Measurements from ENCODE around the gene BOK. TPM values are rescaled to one million over a fixed set of nuclear protein-coding genes. Genes with fewer than 3 reads are reported as not detected.

The BOK gene
- polyA plus RNA-seq, 3 donors, result 0.05 TPM; not detected in 2

- H3K27me3 ChIP-seq (ENCODE audit: control insufficient read depth in 2 of 2, insufficient read depth in 2 of 2, low read length in 2 of 2), result no peaks in the 10 kb centered on the region
- H3K36me3 ChIP-seq (replicated peaks in 1 of 2; ENCODE audit: control insufficient read depth in 1 of 2, insufficient read depth in 2 of 2, low read length in 2 of 2), result no peaks in the 10 kb centered on the region
- H3K4me2 ChIP-seq (replicated peaks; ENCODE audit: extremely low read depth, low read length, poor library complexity, severe bottlenecking), result no peak overlapping the region
- H3K27ac ChIP-seq (ENCODE audit: low read depth in 1 of 2, low read length in 2 of 2), result no peak overlapping the region
- peaks cover 12 to 28% (median 20%) of the 10 kb centered on the region in 3 donors for H3K27me3 Mint-ChIP-seq (ENCODE audit: low read depth in 3 of 3)
- 98% methylated on average over 6 of the region's 6 CpGs for WGBS (ENCODE audit: insufficient coverage)
- intact Hi-C loops (cut with micrococcal nuclease), result no loop called here
- no peak overlapping the region for H3K27ac Mint-ChIP-seq
- peaks cover 1% of the 10 kb centered on the region for H3K4me1 Mint-ChIP-seq
- no peaks in the 10 kb centered on the region for H3K79me2 ChIP-seq (ENCODE audit: insufficient read depth, low read length)
- no peaks in the 10 kb centered on the region for H3K9me3 ChIP-seq (replicated peaks in 1 of 2; ENCODE audit: control insufficient read depth in 1 of 2, insufficient read depth in 1 of 2, low read length in 2 of 2)
- no peak overlapping the region for H2AFZ ChIP-seq (ENCODE audit: insufficient read depth, low read depth, low read length, poor library complexity, severe bottlenecking)
- H3K4me1 ChIP-seq (ENCODE audit: control insufficient read depth in 1 of 2, insufficient read depth in 2 of 2, low read length in 2 of 2), result no peaks in the 10 kb centered on the region
- DNase-seq, result no peak
- H3K36me3 Mint-ChIP-seq, result no peaks in the 10 kb centered on the region
- H3K9ac ChIP-seq (ENCODE audit: insufficient read depth, low read length, poor library complexity, severe bottlenecking), result no peak overlapping the region
- no peak overlapping the region for H3K4me3 ChIP-seq (replicated peaks in 1 of 3; ENCODE audit: low read depth in 2 of 3, low read length in 3 of 3)
- no peak for TF ChIP-seq CTCF (IDR thresholded peaks at IDR 0.05)
- no peaks in the 10 kb centered on the region for H4K20me1 ChIP-seq (ENCODE audit: insufficient read depth, low read length)
- H3K4me3 Mint-ChIP-seq, result peak overlapping the region in 1 of 2 donors; percentile 4
- peaks cover 0 to 8% (median 0%) of the 10 kb centered on the region in 7 donors for H3K9me3 Mint-ChIP-seq
These were observed 41.2 kb upstream of the BOK start for GRCh38 chr2:241517297-241517696.

DNA sequence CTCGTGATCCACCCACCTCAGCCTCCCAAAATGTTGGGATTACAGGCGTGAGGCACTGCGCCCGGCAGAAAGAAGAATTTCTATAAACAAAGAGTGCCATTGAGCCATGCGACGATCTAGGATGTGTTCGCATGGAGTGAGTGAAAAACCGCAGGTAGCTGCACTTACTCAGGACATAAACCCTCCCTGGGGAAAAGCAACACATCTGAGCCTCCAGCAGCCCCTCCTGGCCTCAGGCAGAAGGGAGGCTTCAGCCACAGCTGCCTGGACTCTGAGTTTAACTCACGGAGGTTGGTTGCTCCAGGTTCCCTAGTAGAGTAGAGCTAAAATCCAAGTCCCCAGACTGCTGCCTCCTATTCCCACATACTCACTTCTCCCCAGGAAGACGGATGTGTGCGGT, 38.9 kb upstream of the BOK start:
- no peak for DNase-seq
- WGBS (ENCODE audit: insufficient coverage), result 86% methylated on average over 5 of the region's 11 CpGs
- no peak overlapping the region for H3K4me3 ChIP-seq (replicated peaks in 1 of 3; ENCODE audit: low read depth in 2 of 3, low read length in 3 of 3)
- no peak overlapping the region for H3K4me2 ChIP-seq (replicated peaks; ENCODE audit: extremely low read depth, low read length, poor library complexity, severe bottlenecking)
- no peaks in the 10 kb centered on the region for H3K9me3 ChIP-seq (replicated peaks in 1 of 2; ENCODE audit: control insufficient read depth in 1 of 2, insufficient read depth in 1 of 2, low read length in 2 of 2)
- H3K4me1 Mint-ChIP-seq, result peaks cover 1% of the 10 kb centered on the region
- H3K9ac ChIP-seq (ENCODE audit: insufficient read depth, low read length, poor library complexity, severe bottlenecking), result no peak overlapping the region
- H3K27ac Mint-ChIP-seq, result no peak overlapping the region
- no peak overlapping the region for H3K4me3 Mint-ChIP-seq
- peaks cover 8 to 18% (median 16%) of the 10 kb centered on the region in 3 donors for H3K27me3 Mint-ChIP-seq (ENCODE audit: low read depth in 3 of 3)
- peaks cover 0 to 10% (median 4%) of the 10 kb centered on the region in 7 donors for H3K9me3 Mint-ChIP-seq
- H3K27me3 ChIP-seq (ENCODE audit: control insufficient read depth in 2 of 2, insufficient read depth in 2 of 2, low read length in 2 of 2), result no peaks in the 10 kb centered on the region
- no peak overlapping the region for H2AFZ ChIP-seq (ENCODE audit: insufficient read depth, low read depth, low read length, poor library complexity, severe bottlenecking)
- no peak for TF ChIP-seq CTCF (IDR thresholded peaks at IDR 0.05)
- no peak overlapping the region for H3K27ac ChIP-seq (ENCODE audit: low read depth in 1 of 2, low read length in 2 of 2)
- no peaks in the 10 kb centered on the region for H3K36me3 Mint-ChIP-seq
- no peaks in the 10 kb centered on the region for H3K79me2 ChIP-seq (ENCODE audit: insufficient read depth, low read length)
- H3K36me3 ChIP-seq (replicated peaks in 1 of 2; ENCODE audit: control insufficient read depth in 1 of 2, insufficient read depth in 2 of 2, low read length in 2 of 2), result no peaks in the 10 kb centered on the region
- no peaks in the 10 kb centered on the region for H4K20me1 ChIP-seq (ENCODE audit: insufficient read depth, low read length)
- intact Hi-C loops (cut with micrococcal nuclease), result no loop called here
- no peaks in the 10 kb centered on the region for H3K4me1 ChIP-seq (ENCODE audit: control insufficient read depth in 1 of 2, insufficient read depth in 2 of 2, low read length in 2 of 2)
